ENCODE measurements around the gene NAPA.

DNA sequence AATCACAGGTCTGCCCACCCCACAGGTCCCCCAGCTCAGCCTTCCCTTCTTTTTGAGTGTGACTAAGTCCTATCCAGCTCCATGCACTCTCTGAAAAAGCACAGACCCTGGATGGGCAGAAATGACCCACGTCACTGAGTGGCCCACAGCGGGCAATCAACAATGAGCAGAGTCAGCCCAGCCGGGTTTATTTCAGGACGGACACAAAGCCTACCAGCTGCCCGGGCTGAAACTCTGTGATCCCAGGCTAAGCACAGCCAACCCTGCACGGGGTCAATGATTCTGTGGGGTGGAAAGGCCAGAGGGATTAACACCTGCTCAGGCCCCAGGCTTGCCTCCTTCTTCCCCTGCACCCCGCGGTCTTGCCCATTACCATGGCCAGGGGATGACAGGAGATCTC lies 8.4 kb downstream of the NAPA start:
- TF ChIP-seq, protein P1, sequence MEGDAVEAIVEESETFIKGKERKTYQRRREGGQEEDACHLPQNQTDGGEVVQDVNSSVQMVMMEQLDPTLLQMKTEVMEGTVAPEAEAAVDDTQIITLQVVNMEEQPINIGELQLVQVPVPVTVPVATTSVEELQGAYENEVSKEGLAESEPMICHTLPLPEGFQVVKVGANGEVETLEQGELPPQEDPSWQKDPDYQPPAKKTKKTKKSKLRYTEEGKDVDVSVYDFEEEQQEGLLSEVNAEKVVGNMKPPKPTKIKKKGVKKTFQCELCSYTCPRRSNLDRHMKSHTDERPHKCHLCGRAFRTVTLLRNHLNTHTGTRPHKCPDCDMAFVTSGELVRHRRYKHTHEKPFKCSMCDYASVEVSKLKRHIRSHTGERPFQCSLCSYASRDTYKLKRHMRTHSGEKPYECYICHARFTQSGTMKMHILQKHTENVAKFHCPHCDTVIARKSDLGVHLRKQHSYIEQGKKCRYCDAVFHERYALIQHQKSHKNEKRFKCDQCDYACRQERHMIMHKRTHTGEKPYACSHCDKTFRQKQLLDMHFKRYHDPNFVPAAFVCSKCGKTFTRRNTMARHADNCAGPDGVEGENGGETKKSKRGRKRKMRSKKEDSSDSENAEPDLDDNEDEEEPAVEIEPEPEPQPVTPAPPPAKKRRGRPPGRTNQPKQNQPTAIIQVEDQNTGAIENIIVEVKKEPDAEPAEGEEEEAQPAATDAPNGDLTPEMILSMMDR (IDR thresholded peaks at IDR 0.05): no peak
- TF ChIP-seq EP300 (IDR thresholded peaks at IDR 0.05) (no peak), POLR2A (IDR thresholded peaks at IDR 0.05) (no peak), POLR2AphosphoS5 (IDR thresholded peaks at IDR 0.05) (no peak)
